Measurements from ENCODE around the gene ZDHHC1.

ZDHHC1 gene

GRCh38 chr16:67460961-67461360 lies 44.7 kb upstream of the ZDHHC1 start:
- DNase-seq (ENCODE audit: extremely low read depth, low read depth), result no peak
- TF ChIP-seq CTCF (IDR thresholded peaks at IDR 0.05; ENCODE audit: low read depth, low read length, missing control alignments), result no peak
- H3K4me3 ChIP-seq (replicated peaks; ENCODE audit: low read depth, low read length), result no peak overlapping the region

DNA sequence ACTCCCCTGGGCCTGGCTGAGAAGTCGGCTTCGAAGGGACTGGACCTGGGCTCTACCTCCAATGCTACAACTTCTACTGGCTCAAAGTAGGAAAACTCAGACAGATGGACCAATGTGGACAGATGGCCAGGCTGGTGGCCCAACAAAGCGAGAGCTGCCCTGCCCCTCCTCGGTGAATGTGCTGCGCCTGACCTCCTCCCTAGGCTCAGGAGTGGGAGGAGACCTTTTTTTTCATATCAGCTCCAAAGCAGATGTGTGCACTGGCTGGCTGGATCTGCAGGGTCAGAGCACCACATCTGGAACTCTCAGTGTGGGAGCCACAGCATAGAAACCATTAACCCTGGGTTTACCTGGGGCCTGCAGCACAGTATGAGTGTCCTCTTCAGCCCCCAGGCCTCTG lies 43.9 kb upstream of the ZDHHC1 start:
- DNase-seq (ENCODE audit: extremely low read depth, low read depth), result no peak
- H3K4me3 ChIP-seq (replicated peaks; ENCODE audit: low read depth, low read length), result no peak overlapping the region
- TF ChIP-seq CTCF (IDR thresholded peaks at IDR 0.05; ENCODE audit: low read depth, low read length, missing control alignments), result no peak

DNA sequence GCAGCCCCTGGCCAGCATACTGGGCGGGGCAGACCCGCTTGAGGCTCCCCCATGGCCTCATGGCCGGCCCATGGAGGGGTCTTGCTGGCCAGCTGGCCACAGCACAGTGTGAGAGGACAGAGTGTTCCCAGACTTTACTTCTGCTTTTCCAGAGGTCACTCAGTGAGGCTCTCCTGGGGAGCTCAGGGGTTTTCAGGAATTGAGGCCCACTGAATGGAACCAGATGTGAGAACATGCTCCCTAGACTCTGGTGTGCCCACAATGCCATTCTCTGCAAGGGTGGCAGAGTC lies 43.5 kb upstream of the ZDHHC1 start:
- DNase-seq (ENCODE audit: extremely low read depth, low read depth), result no peak
- no peak for TF ChIP-seq CTCF (IDR thresholded peaks at IDR 0.05; ENCODE audit: low read depth, low read length, missing control alignments)
- no peak overlapping the region for H3K4me3 ChIP-seq (replicated peaks; ENCODE audit: low read depth, low read length)

- no peak for TF ChIP-seq CTCF (IDR thresholded peaks at IDR 0.05; ENCODE audit: low read depth, low read length, missing control alignments)
- no peak overlapping the region for H3K4me3 ChIP-seq (replicated peaks; ENCODE audit: low read depth, low read length)
- DNase-seq (ENCODE audit: extremely low read depth, low read depth), result no peak
These were observed 43.0 kb upstream of the ZDHHC1 start for GRCh38 chr16:67459066-67459860.

GRCh38 chr16:67458121-67458641 lies 41.9 kb upstream of the ZDHHC1 start:
- no peak overlapping the region for H3K4me3 ChIP-seq (replicated peaks; ENCODE audit: low read depth, low read length)
- TF ChIP-seq CTCF (IDR thresholded peaks at IDR 0.05; ENCODE audit: low read depth, low read length, missing control alignments), result no peak
- DNase-seq (ENCODE audit: extremely low read depth, low read depth), result no peak

DNA sequence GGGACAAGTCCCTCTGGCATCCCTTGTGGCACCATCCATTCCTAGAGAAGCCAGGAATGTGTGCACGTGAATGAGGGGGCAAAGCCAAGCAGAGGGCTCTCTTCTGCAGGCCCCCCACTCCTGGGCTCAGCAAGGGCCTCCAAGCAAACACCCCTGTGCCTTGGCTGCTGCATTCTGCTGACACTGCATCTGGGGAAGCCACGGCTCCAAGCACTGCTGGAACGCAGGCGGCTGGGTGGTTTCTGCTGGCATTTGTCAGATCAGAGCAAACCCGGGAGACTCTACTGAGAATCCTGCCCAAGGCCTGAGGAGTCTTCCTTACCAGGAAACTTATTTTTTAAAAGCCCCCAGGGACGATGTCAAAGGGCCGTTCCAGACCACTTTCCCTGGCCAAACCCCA lies 41.3 kb upstream of the ZDHHC1 start:
- TF ChIP-seq CTCF (IDR thresholded peaks at IDR 0.05; ENCODE audit: low read depth, low read length, missing control alignments), result no peak
- no peak for DNase-seq (ENCODE audit: extremely low read depth, low read depth)
- no peak overlapping the region for H3K4me3 ChIP-seq (replicated peaks; ENCODE audit: low read depth, low read length)

Data from HFF-Myc (cell line).